T follicular helper cell (primary cell): ENCODE data around the gene HAT1.

Source experiments
- DNase-seq: peaks from one replicate; pipeline ENCODE4 v3.0.0-alpha.2; 2020; ENCODE audit warnings: low read depth

HAT1 gene

DNA sequence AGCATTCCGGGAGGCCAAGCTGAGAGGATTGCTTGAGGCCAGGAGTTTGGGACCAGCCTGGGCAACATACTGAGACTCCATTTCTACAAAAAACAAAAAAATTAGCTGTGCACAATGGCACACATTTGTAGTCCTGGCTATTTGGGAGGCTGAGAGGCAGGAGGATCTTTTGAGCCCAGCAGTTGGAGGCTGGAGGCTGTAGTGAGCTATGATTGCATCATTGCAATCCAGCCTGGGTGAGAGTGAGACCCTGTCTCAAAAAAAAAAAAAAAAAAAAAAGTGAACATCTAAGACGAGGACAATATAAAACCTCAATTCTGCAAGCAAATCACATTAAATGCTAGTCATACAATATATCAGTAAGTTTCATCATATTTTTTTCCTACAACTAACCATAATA, 2.8 kb upstream of the HAT1 start:
- no peak for DNase-seq

GRCh38 chr2:171921970-171922229, 361 bp upstream of the HAT1 start:
- DNase-seq = no peak

DNA sequence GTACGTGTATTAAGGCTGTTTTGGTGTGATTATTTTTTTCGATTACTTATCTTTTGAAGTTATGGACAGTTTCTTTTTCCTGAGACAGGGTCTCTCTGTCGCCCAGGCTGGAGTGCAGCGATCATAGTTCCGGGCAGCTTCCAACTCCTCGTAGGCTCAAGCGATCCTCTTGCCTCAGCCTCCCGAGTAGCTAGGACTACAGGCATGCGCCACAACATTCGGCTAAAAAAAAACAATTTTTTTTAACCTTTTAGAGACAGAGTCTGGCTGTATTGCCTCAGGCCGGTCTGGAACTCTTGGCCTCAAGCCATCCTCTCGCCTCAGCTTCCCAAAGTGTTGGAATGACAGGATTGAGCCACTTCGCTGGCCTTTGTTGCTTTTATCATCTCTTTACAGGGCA, 945 bp downstream of the HAT1 start:
- no peak for DNase-seq

DNA sequence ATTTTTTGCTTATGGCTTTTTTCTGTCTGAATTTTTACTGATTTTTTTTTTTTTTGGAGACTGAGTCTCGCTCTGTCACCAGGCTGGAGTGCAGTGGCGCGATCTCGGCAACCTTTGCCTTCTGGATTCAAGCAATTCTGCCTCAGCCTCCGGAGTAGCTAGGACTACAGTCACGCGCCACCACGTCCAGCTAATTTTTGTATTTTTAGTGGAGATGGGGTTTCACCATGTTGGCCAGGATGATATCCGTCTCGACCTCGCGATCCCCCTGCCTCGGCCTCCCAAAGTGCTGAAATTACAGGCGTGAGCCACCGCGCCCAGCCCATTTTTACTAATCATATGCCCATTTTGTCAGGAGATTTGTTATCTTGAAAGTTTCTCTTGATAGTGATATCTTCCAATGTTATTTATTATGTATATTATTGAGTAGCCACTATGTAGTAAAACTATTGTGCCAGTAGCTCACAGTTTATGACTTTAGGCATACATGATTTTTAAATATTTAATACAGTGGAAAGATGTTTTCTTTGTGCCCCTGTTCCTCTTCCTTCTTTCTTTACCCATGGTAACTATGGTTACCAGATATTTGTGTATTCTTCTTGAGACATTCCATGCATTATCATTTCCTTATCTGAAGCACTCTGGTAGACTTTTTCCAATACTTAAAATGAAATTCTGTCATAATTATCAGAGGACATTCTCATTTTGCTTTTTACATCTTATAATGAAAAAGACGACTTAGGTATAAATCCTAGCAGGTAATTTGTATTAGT, 2.1 kb downstream of the HAT1 start:
- no peak for DNase-seq

GRCh38 chr2:171930385-171930784, 8.1 kb downstream of the HAT1 start:
- DNase-seq = no peak

DNA sequence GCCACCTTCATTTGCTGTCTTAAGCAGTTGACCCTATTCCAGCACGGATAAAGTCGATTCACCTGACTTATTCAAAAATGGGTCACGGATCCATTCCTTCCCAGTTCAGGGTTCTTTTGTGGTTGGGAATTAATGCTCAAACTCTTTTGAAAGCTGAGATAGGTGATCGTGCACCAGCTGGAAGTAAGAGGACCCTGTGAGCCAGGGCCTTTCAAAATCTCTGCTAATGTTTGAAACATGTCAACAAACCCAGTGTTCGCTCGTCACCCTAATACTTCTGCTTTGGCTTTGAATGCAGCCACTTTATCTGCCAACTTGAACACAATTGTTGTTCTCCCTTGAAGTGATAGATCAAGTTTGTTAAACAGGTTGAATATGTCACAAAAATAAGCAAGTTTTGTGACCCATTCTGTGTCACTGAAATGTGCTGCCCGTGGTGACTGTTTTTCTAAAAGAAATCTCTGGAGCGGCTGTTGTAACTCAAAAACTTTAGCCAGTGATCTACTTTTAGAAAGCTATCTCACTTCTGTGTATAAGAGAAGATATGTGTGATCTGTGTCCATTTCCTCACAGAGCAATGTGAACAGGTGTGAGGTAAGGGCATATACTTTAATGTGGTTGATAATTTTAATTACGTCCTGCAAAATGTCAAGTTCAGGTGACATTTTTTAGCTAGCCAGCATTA, 16.9 kb downstream of the HAT1 start:
- no peak for DNase-seq

- DNase-seq = no peak
Measured at GRCh38 chr2:171939743-171940071, 17.4 kb downstream of the HAT1 start.

DNA sequence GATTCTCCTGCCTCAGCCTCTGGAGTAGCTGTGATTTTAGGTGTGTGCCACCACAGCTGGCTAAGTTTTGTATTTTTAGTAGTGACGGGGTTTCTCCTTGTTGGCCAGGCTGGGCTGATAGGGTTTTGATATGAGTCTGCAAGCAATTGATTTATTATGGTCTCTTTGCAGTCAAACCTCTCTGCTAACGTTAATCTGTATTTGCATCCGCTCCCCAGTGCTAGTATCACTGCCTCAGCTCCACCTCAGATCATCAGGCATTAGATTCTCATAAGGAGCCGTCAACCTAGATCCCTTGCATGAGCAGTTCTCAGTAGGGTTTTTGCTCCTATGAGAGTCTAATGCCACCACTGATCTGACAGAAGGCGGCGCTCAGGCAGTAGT, 19.0 kb downstream of the HAT1 start:
- DNase-seq = no peak

- DNase-seq = no peak
Measured at GRCh38 chr2:171943869-171944268, 21.6 kb downstream of the HAT1 start.

DNA sequence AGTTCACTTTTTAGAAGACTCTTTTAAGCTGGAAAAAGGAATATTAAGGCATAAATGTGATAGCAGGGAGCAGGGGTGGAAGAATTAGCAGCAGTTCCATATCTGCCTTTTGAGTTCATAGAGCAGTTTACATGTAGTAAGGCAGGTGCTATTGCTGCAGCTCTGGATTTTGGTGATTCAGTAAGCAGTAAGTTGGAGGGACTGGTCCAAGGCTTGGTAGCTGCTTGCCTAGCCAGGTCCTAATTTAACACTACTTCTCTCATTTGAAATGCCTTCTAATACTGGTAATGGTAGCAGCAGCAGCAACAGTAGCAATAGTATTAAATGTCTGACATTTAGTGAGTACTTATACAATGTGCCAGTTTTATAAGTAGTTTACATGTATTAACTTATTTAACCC, 30.0 kb downstream of the HAT1 start:
- no peak for DNase-seq

GRCh38 chr2:171952748-171953147, 30.5 kb downstream of the HAT1 start:
- DNase-seq = no peak

DNA sequence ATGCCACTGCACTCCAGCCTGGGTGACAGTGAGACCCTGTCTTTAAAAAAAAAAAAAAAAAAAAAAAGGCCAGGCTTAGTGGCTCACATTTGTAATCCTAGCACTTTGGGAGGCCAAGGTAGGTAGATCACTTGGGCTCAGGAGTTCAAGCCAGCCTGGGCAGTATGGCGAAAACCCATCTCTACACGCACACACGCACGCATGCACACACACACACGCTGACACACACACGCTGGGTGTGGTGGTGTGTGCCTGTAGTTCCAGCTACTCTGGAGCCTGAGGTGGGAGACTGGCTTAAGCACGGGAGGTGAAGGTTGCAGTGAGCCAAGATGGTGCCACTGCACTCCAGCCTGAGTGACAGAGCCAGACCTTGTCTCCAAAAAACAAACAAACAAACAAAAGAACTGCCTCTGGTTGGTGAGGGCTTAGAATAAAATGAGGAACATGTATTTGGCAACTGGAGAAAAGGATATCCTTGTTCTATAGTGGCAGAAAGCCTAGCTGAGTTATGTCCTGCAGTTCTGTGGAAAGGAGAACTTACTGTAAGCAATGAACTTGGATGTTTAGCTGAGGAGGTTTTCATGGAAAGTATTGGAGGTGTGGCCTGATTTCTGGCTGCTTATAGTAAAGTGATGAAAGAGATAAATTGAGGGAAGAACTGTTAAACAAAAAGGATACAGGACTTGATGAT, 34.0 kb downstream of the HAT1 start:
- DNase-seq = no peak

DNA sequence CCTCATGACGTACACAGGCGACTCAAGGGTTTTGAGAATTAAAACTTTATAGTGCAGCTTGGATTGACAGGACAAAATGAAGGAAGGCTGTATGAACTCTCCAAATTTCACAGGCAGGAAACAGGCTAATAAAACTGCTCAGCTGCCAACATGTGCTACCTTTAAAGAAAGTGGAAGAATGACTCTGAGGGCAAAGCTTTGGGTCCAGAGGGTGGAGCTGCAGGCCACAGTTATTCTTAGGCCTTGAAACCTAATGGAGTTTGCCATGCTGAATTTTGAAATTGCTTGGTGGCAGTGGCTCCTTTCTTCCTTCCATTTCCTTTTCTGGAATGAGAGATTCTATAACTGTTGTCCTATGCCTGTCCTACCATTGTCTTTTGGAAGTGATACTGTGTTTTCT, 34.8 kb downstream of the HAT1 start:
- no peak for DNase-seq

- no peak for DNase-seq
Measured at GRCh38 chr2:171958475-171958874, 36.2 kb downstream of the HAT1 start.

DNA sequence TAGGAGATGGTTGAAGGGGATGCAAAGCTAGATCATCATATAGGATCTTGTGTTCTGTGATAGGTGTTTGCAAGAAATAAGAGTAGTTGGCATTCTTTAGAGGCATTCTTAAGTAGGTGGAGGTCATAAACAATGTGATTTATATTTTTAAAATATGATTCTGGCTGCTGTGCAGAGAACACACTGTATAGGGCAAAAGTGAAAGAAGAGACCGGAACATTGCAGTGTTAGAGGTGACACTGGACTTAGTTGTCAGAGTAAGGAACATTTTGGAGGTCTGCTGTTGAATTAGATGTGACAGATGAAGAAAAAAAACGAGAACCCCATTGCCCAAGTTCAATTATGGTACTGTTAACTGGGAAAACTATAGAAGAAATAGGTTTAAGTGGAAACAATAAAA, 37.7 kb downstream of the HAT1 start:
- DNase-seq = no peak

GRCh38 chr2:171960570-171960969, 38.3 kb downstream of the HAT1 start:
- DNase-seq = no peak

DNA sequence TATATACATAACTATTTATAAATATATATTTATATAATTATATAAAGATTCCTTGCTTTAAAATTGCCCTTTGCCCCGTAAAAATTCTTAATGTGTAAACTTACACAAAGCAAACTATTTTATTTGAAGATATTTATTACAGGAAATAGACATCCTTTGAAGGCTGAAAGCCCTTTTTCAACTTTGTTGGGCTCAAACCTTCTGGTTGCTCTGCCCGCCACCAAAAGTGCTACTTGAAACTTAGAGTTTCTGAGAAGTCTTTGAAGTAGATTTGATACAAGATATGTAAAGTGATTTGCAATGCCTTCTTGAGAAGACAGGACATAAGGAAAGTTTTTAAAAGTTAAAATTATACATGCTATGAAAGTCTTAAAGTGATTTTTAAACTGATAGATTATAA, 40.9 kb downstream of the HAT1 start:
- no peak for DNase-seq

DNA sequence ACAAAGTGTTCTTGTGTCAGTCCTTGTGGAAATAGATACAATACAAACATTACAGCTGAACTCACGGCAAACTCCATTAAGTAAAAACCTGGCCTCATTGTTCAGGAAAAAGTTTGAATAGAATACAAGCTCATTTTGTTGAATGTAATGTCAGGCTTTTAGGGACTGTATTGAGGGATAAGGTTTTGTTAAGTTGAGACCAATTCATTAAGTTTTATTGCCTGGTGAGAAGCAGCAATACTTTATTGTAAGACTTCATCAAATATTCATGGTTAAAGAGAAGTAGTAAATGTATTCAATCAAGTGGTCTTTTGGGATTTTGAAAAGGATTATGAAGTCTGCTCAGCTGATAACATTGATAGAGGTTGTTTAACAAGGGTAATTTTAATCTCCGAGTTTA, 42.0 kb downstream of the HAT1 start:
- DNase-seq = no peak

- DNase-seq = no peak
Measured at GRCh38 chr2:171965238-171965637, 43.0 kb downstream of the HAT1 start.

DNA sequence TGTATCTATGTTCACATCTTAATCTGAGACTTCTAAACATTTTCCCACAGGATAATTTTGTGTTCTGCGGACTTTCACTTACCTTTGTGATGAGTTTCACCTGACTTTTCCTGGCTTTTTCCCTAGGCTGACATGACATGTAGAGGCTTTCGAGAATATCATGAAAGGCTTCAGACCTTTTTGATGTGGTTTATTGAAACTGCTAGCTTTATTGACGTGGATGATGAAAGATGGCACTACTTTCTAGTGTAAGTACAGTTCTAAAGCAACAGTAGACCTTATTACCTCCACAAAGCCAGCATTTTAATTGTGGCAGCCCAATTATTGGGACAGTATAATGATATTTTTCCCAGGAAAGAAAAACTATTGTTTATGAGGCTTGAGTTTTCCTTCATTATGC, 43.4 kb downstream of the HAT1 start:
- no peak for DNase-seq

- no peak for DNase-seq
Measured at GRCh38 chr2:171966235-171966634, 44.0 kb downstream of the HAT1 start.

DNA sequence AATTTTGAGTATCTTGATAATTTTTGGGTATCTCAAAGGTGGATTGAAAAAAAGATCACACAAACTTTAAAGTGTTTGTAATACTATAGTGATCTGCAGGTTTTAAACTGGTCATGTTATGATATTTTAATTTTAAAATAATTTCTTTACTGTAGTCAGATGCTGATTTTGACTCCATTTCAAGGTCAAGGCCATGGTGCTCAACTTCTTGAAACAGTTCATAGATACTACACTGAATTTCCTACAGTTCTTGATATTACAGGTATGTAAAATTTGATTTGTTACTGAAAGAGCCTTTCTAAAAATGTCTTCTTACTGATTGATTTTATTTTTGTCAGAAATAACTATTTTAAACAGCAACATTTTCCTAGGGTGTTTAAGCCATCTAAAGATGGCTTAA, 44.4 kb downstream of the HAT1 start:
- no peak for DNase-seq

DNA sequence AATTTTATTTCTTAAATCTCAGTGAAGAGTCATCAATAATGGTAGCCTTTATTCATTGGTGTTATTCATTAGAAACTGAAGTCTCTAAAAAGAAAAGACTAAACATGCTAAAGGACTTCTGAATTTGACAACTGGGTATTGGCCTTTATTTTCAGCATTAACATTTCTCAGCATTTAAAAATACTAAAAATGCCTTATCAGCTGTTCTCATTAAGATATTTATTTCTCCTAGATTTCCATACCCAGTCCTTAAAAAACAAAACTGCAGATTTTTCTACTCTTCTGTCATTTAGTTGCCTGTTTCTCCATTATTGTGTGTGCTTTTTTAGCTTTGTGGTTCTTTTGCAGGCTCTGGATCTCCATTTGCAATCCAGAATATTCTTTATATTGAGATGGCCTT, 46.2 kb downstream of the HAT1 start:
- no peak for DNase-seq
